Activated gamma-delta T cell treated with anti-CD3 and anti-CD28 coated beads, Interleukin-2, amount 50 U/mL, for 16 hours (primary cell): Measurements from ENCODE around the gene MUC5AC.

Experiments
- DNase-seq: peaks from one replicate; pipeline ENCODE4 v3.0.0-alpha.2; 2020; ENCODE audit warnings: low read depth

Gene MUC5AC

DNA sequence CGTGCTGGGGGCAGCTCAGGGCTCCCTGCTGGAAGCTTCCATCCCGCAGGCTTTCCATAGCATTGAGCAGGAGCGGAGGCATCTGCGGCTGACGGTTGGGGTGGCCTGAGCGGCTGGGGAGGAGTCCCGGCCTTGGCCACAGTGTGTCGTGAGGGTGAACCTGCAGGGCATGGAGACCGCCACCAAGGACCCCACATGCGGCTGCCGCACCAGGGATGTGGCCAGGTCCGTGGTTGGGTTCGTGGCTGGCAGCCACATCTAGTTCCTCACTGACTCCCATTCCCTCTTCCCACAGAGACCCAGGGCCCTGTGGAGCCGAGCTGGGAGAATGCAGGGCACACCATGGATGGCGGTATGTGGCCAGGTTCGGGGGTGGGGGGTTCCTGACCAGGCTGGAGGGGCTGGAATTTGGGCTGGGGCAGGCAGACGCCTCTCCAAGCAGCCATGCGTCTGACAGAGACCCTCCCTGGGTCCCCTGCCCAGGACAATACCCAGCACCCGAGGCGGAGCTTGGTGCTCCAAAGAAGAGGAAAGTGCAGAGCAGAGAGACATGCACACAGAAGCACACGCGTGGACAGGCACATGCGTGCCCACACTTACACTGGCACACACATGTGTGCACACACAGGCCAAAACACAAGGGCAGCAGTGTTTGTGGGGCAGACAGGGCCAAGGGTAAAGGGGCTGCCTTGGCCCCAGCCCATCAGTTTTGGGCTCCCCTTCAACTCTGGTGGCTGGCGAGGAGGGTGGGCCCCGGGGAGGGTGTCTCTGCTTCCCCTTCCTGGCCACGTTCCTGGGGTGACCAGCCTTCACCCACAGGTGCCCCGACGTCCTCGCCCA lies 67.9 kb downstream of the MUC5AC start:
- no peak for DNase-seq

DNA sequence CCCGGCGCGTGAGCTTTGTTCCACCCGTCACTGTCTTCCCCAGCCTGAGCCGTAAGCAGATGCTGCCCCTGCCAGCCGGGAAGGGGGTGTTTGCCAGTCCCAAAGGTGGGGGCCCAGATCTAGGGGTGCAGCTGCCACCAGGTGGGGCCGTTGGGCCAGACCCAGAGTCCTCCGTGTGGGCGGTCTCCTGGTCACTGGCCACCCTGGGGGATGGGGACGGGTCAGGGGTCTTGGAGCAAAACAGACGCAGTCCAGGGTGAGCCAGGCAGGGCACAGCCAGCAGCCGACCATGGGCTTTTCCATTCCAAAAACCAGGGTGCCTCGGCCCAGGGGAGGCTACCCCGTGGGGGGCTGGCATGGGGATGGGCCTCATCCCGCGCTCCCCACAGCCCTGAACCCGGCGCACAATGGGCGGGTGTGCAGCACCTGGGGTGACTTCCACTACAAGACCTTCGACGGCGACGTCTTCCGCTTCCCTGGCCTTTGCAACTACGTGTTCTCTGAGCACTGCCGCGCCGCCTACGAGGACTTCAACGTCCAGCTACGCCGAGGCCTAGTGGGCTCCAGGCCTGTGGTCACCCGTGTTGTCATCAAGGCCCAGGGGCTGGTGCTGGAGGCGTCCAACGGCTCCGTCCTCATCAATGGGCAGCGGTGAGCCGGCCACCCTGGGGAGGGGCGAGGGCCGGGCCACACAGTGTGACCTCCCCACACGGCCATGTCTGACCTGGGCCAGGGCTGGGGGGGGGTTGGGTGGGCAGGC lies 68.7 kb downstream of the MUC5AC start:
- no peak for DNase-seq

DNA sequence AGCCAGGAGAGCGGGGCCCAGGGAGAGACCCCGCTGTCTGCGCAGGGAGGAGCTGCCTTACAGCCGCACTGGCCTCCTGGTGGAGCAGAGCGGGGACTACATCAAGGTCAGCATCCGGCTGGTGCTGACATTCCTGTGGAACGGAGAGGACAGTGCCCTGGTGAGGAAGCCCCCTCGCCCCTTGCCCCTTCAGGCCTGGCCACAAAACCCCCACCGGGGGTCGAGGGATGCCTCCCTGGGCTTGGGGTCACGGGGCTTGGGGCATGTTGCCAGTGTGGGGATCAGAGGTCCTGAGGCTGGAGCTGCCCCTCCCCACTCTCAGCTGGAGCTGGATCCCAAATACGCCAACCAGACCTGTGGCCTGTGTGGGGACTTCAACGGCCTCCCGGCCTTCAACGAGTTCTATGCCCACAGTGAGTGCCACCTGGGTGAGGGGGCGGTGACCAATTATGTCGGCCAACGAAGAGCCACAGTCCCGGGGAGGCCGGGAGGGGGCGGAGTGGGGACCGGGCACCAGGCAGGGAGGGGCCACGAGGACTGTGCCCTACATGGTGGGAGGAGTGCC lies 69.3 kb downstream of the MUC5AC start:
- no peak for DNase-seq

DNA sequence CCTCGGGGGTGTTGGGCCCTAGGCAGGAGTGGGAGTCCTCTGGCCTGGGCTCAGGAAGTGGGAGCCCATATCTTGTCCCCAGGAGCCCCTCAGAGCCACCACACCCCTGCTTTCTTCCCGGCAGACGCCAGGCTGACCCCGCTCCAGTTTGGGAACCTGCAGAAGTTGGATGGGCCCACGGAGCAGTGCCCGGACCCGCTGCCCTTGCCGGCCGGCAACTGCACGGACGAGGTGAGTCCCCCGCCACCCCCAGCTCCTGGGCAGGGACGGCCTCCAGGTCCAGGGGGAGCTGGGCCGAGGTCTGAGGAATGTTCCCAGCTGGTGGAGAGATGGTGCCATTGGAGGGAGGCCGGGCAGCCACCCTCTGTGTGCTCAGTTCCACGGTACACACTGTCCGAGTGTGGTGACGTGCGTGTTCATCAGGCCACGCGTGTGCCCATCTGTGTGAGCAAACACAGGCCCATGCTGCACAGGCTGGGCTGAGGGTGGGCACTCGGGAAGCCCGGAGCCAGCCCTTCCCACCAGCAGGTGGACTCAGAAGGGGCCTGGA lies 69.9 kb downstream of the MUC5AC start:
- no peak for DNase-seq

DNA sequence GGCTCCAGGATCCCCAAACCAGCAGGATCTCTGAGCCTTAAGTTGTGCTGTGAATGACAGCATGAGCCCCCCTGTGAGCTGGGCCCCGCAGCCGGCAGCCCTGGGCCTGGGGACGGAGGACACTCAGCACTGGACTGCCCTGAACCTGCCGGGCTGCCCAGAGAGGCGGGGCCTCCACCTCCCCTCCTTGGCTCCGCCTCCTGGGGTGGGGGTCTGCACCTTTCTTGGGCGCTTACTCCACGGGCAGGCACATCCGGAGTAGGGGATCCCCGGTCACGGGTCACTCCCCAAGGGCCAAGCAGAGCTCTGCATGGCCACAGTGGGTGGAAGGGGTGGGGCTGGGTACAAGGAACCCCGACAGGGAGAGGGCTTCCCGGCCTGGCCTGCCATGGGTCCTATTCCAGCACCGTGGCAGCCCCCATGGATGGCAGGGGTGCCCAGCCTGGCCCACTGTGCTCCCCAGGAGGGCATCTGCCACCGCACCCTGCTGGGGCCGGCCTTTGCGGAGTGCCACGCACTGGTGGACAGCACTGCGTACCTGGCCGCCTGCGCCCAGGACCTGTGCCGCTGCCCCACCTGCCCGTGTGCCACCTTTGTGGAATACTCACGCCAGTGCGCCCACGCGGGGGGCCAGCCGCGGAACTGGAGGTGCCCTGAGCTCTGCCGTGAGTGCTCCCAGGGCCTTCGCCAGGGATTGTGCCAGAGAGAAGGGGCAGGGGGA lies 70.5 kb downstream of the MUC5AC start:
- no peak for DNase-seq

DNA sequence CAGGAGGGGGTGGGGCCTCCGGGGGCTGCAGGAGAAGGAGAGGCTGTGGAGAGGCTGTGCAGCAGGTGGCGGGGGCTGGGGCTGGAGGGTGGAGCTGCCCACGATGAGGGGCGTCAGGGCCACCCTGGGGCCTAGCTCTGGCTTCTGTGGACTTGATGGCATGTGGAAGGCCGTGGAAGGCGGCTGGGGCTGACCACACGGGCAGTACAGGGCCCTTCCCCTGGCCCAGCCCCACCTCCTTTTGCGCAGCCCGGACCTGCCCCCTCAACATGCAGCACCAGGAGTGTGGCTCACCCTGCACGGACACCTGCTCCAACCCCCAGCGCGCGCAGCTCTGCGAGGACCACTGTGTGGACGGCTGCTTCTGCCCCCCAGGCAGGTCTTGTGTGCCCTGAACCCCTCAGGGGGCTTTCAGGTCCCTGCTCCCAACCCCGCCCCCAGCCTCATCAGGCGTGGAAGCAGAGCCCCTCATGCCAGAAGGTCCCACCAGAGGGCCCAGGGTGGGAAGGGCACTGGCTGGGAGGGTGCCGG lies 71.2 kb downstream of the MUC5AC start:
- DNase-seq, result no peak

DNA sequence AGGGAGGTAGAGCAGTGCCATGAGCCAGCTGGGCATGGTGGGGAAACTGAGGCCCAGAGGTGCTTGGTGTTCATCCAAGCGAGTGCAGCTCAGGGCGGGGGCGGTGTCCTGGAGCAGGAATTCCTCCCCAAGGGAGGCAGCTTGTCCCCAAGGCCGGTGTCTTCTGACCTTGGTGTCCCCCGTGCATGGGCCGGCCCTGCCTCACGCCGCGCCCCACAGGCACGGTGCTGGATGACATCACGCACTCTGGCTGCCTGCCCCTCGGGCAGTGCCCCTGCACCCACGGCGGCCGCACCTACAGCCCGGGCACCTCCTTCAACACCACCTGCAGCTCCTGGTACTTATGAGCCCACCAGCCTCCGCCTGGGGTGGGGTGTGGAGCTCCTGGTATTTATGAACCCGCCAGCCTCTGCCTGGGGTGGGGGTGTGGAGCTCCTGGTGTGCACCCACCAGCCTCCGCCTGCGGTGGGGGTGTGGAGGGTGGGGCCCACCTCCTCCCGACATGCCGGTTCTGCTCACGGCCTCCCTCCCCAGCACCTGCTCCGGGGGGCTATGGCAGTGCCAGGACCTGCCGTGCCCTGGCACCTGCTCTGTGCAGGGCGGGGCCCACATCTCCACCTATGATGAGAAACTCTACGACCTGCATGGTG lies 71.8 kb downstream of the MUC5AC start:
- no peak for DNase-seq

DNA sequence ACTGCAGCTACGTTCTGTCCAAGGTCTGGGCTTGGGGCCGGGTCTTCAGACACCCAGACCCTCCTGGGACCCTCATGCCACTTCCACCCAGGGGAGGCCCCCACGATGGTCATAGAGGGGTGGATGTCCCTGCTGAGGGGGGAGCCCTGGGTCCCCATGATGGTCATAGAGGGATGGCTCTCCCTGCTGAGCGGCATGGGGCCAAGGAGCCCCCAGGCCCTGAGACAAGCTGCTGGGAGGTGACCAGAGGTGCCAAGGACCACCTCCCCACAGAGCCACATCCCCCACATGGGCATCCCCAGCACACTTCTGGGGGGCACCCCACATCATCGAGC lies 72.3 kb downstream of the MUC5AC start:
- DNase-seq, result no peak

DNA sequence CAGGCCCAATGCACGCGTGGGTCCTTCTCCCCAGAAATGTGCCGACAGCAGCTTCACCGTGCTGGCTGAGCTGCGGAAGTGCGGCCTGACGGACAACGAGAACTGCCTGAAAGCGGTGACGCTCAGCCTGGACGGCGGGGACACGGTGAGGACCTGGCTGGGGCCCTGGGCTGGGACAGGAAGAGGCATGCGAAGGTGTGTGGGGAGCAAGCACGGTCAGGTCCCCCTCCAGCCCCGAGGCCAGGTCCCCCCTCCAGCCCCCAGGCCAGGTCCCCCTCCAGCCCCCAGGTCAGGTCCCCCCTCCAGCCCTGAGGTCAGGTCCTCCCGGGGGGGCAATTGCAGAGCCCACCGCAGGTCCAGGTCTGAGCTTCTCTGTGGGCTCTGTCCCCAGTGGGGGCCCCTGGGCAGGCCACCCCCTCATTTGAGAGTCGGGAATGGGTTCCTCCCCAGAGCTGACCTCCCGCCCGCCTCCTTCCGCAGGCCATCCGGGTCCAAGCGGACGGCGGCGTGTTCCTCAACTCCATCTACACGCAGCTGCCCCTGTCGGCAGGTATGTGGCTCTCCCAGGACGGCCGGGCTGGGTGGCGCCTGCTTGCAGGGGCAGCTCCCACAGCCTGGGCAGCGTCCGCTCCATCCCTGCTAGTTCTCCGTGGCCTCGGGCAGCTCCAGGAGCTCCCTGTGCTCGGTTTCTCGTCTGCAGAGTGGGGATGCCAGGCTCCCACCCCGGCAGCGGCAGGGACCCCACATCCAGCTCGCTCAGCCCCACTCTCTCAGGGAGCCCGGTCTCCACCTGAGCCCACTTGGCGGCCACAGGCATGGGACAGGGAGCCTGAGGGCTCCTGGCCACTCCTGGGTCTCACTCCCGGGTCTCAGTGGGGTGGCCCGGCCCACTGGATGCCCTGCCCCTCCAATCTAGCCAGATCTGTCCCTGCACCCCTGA lies 73.0 kb downstream of the MUC5AC start:
- DNase-seq, result no peak

DNA sequence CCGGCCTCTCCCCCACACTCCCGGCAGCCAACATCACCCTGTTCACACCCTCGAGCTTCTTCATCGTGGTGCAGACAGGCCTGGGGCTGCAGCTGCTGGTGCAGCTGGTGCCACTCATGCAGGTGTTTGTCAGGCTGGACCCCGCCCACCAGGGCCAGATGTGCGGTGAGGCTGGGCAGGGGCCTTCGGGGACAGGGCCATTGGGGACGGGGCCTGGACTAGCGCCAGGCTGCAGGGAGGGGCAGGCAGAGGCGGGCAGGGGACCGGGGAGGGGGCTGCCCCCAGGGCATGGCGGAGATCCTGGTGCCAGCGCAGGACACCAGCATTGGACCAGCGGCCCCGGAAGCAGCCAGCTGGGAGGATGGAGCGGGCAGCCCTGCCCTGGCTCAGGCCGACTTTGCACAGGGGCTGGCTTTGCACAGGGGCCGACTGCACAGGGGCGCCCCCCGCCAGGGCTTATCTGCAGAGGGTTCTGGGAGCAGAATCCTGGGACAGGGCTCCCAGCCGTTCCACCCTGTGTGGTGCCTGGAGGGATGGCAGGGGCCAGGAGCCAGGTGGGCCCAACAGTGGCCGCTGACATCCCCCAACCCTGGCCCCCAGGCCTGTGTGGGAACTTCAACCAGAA lies 73.8 kb downstream of the MUC5AC start:
- no peak for DNase-seq

DNA sequence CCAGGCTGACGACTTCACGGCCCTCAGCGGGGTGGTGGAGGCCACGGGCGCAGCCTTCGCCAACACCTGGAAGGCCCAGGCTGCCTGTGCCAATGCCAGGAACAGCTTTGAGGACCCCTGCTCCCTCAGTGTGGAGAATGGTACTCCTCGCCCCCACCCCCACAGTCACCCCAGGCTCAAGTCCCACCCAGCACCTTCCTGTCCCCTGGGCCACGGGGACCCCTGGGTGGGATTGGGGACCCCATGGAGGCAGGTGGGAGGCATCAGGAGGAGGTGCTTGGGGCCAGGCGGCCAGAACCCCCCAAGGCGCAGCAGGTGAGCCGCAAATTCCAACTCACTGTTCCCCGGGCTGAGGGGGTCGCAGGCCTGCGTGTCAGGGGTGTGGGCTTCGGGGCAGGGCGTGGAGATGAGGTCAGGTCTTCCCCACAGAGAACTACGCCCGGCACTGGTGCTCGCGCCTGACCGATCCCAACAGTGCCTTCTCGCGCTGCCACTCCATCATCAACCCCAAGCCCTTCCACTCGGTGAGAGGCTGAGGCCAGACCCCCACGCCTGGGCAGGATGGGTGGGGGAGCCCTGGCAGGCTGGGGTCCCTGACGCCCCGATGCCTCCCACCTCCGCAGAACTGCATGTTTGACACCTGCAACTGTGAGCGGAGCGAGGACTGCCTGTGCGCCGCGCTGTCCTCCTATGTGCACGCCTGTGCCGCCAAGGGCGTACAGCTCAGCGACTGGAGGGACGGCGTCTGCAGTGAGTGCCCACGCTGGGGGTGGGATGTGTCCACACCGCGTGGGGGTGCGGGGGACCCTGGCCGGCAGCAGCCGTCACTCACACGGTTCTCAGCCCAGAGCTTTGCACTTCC lies 74.5 kb downstream of the MUC5AC start:
- no peak for DNase-seq

DNA sequence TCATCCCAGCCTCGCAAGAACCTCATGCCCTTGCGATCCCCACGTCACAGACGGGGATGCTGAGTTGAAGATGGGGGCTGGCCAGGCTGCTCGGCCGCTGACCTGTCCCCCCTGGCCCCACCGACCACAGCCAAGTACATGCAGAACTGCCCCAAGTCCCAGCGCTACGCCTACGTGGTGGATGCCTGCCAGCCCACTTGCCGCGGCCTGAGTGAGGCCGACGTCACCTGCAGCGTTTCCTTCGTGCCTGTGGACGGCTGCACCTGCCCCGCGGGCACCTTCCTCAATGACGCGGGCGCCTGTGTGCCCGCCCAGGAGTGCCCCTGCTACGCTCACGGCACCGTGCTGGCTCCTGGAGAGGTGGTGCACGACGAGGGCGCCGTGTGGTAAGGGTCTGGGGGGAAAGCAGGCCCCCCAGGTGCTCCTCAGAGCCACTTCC lies 75.1 kb downstream of the MUC5AC start:
- no peak for DNase-seq

DNA sequence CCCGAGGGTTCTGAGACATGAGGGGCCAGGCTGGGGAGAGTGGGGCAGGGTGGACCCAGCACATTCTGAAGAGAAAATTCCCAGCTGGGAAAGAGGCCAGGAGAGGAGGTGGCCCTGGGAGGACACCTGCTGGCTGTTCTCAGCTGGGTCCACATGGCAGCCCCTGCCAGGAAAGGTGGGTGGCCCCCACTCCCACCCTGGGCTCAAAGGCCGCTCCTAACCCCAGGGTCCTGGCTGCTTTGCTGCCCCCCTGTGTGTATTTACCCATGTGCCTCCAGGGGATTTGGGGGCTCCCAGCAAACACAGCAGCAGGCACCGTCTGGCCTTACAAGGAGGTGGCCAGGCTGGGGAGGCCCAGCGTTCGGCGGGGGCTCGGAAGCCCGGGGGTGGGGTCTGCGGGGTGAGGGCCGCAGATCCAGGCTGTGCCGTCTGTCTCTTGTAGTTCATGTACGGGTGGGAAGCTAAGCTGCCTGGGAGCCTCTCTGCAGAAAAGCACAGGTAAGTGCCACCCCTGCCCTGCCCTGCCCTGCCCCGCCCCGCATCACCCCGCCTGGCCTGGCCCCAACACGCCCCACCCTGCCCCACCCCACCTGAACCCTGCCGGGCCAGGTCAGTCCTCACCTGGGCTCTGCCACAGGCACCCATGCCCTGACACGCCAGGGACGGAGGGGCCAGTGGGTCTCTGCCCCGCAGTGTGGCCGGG lies 75.7 kb downstream of the MUC5AC start:
- DNase-seq, result no peak

DNA sequence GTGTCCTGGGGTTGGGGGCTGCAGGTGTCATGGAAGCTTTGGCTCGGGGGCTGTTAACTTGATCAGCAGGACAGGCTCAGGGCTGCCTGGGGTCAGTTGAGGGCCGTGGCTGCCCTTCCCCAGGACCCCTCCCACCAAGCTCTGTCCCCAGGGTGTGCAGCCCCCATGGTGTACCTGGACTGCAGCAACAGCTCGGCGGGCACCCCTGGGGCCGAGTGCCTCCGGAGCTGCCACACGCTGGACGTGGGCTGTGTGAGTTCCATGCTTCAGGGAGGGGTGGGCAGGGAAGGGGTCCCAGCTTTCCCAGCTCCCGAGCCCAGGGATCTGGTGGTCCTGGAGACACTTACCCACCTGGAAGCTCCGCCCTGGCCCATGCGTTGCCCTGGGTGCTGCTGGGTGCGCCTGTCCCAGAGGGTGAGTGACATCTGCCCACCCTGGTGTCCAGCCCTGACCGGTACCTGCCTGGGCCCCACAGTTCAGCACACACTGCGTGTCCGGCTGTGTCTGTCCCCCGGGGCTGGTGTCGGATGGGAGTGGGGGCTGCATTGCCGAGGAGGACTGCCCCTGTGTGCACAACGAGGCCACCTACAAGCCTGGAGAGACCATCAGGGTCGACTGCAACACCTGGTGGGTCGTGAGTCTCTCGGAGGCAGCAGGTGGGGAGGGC lies 76.4 kb downstream of the MUC5AC start:
- no peak for DNase-seq

DNA sequence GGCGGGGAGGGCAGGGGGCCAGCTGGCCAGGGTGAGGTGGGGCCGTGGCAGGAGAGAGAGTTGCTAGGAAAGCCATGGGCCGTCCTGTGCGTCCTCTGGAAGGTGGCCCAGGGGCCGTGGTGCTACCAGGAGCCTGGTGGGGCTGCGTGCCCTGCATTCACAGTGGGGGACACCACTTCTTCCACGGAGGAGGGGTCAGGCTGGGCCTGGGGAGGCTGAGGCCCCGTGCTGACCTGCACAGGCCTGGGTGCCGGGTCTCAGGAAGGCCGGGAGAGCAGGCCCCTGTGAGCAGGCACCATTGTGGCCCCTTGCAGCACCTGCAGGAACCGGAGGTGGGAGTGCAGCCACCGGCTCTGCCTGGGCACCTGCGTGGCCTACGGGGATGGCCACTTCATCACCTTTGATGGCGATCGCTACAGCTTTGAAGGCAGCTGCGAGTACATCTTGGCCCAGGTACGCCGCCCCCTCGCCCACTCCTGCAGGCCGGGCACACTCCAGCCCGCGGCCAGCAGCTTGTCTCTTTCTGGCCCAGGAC lies 77.1 kb downstream of the MUC5AC start:
- no peak for DNase-seq

DNA sequence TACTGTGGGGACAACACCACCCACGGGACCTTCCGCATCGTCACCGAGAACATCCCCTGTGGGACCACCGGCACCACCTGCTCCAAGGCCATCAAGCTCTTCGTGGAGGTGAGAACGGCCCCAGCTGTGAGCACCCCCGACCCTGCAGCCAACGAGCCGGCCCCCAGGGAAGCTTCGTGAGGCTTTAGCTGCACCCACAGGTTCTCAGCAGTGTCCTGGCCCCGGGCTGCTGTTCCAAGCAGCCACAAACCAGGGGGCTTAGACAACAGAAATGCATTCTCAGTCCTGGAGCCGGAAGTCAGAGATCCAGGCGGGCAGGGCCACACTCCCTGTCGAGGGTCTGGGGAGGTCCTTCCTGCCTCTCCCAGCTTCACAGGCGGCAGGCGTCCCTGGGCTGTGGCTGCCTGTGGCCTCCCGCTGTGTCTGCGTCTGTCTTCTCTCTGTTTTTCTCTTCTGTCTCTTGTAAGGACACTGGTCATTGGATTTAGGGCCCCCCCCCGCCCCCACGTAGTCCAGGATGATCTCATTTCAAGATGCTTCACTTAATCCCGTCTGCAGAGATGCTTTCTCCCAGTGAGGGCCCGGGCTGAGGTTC lies 77.7 kb downstream of the MUC5AC start:
- no peak for DNase-seq

DNA sequence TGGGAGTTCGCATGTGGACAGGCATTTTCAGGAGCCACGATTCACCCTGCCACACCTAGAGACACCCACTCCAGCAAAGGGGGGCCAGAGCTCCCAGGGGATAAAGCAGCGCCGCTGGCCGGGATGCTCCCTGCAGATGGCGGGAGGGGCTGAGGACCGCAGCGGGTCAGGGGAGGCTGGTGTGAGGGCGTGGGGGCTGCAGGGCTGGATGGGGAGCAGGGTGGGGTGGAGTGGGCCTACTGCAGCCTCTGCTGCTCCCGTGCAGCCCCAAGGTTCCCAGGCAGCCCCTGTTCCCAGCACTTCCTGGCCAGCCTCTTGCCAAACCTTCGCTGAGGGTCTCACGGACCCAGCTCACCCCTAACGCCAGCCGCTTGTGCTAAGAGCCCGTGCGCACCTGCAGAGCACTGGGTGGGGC lies 78.2 kb downstream of the MUC5AC start:
- DNase-seq, result no peak
